NCI-H82 treated with DMSO at 0.1 percent for 48 hours (cell line): ENCODE measurements around the gene APLP1.

Experiments used
- DNase-seq: peaks from one replicate; lab custom pipeline; 2025; ENCODE audit not compliant: unreplicated experiment; lab: John Stamatoyannopoulos, UW

APLP1 gene

DNA sequence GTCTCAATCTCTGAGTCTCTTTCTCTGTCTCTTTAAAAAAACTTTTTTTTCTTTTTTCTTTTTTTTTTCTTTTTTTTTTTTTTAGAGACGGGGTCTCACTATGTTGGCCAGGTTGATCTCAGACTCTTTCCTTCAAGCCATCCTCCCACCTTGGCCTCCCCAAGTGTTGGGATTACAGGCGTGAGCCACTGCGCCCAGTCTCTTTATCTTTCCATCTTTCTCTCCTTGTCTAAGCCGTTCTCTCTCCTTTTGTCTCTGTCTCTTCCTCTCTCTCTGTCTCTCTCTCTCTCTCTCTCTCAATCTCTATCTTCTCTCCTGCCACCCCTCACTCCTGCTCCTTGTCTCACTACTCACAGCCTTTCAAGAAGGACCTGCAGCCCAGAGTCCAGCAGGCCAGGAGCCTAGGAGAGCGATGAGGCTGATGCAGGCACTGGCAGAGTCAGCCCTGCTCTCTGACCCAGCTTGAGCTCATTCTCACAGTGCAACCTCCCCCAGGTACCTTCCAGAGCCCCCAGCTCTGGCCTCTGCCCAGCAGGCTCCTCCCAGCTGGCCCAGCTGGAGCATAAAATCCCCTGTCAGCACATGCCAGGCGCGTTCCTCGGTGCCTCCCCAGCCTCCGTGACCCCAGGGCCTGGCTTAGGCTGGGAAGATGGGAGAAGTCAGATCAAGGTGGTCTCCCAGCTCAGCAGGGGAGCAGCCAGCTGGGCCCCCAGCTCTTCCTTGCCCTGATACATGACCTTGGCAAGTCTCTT, 16.2 kb upstream of the APLP1 start, which contains the start of gene NPHS1:
TSS of gene NPHS1 (minus strand) at position 476 of the 752 bp plus-strand sequence. CDS start 667 bp downstream, outside the sequence.
- peak; percentile 42 for DNase-seq

- no peak for DNase-seq
These were observed 15.2 kb upstream of the APLP1 start for GRCh38 chr19:35853038-35853756.

DNA sequence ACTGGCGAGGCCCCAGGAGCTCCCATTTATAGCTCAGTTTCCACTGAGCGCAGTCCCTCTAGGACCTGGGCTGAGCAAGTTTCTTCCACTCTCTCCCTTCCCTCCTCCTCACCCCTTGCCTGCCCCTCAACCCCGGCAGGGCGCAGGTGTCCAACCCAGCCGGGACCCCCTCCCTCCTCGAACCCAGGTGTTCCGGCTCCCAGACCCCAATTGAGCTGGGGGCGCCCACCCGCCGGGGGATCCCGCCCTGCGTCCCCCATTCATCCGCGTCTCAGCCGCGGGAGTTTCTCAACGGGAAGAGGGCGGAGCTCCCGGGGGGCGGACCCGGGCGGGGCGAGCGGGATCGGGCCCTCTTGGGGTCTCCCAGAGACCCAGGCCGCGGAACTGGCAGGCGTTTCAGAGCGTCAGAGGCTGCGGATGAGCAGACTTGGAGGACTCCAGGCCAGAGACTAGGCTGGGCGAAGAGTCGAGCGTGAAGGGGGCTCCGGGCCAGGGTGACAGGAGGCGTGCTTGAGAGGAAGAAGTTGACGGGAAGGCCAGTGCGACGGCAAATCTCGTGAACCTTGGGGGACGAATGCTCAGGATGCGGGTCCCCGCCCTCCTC, 11.7 kb upstream of the APLP1 start, which contains the start of gene KIRREL2:
TSS of gene KIRREL2 (plus strand) at position 366 of the 604 bp plus-strand sequence. CDS start at position 575, 209 bp downstream.
- peak; percentile 26 for DNase-seq

- DNase-seq = no peak
These were observed 10.1 kb upstream of the APLP1 start for GRCh38 chr19:35858311-35858710.

DNA sequence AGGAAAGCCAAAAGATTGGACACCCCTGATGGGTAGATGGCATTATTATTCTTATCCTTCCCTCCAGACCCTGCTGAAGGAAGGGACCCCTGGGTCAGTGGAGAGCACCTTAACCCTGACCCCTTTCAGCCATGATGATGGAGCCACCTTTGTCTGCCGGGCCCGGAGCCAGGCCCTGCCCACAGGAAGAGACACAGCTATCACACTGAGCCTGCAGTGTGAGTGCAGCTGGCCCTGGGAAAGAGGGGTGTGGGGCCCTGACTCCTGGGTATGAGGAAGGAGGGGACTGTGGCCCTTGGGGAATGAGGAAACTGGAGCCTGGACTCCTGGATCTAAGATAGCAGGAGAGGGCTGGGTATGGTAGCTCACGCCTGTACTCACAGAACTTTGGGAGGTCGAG, 9.0 kb upstream of the APLP1 start:
- DNase-seq = no peak

DNA sequence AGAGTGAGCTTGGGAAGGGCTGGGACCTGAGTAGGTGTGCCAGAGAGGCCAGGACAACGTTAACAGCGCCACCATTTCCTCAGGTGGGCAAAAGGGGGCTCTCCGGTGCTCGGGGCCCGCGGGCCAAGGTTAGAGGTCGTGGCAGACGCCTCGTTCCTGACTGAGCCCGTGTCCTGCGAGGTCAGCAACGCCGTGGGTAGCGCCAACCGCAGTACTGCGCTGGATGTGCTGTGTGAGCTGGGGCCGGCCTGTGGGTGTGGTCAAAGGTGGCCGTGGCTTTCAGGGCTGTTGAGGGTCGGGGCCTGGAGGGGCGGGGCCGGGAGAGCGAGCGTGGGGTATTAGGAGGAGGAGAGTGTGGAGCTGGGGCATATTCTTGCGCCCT, 7.9 kb upstream of the APLP1 start:
- no peak for DNase-seq

DNA sequence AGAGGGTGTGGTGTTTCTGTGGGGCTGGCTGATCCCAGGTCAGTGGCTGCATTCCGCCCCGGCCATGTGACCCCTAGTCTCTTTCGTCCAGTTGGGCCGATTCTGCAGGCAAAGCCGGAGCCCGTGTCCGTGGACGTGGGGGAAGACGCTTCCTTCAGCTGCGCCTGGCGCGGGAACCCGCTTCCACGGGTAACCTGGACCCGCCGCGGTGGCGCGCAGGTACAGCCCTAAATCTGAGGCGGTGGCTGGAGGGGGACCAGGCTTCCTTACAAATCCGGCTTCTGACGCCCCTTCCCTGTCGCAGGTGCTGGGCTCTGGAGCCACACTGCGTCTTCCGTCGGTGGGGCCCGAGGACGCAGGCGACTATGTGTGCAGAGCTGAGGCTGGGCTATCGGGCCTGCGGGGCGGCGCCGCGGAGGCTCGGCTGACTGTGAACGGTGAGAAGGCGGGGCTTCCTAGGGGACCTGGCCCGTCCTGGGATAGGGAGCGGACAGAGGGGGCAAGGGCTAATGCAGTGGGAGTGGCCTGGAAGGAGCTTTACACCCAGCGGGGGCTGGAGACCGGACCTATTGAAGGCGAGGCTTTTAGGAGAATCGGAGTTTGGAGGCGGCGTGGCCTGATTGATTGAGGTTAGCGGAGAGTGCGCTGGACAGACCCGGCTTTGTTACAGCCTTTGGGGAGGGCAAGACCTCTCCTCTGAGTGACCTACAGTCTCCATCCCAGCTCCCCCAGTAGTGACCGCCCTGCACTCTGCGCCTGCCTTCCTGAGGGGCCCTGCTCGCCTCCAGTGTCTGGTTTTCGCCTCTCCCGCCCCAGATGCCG, 7.3 kb upstream of the APLP1 start:
- no peak for DNase-seq

DNA sequence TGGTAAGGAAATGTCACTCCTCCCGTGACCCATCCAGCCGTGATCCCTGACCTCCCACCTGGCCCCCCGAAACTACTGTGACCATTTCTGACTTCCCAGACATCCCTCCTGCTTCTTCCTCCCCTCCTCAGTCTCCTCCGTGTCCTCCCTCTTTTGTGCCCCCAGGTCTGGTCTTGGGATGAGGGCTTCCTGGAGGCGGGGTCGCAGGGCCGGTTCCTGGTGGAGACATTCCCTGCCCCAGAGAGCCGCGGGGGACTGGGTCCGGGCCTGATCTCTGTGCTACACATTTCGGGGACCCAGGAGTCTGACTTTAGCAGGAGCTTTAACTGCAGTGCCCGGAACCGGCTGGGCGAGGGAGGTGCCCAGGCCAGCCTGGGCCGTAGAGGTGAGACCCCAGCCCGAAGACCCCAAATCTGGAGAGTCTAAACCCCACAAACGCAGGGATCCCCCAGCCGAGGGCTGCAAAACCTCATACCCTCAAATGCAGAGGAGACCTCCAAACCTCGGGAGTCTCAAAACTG, 6.7 kb upstream of the APLP1 start:
- no peak for DNase-seq

GRCh38 chr19:35862528-35862927, 5.8 kb upstream of the APLP1 start:
- DNase-seq = no peak

DNA sequence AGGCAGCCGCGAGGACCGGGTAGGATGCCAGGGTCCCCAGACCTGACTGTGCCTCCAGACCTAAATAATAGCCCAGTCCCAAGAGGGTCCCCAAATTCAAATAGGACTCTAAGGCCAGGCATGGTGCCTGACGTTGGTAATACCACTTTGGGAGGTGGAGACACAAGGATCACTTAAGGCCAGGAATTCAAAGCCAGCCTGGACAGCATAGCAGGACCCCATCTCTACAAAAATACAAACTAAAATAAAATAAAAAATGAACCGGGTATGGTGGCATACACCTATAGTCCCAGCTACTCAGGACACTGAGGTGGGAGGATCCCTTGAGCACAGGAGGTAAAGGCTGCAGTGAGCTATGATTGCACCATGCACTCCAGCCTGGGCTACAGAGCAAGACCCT, 5.4 kb upstream of the APLP1 start:
- no peak for DNase-seq

GRCh38 chr19:35868823-35869326, 501 bp downstream of the APLP1 start:
- no peak for DNase-seq

DNA sequence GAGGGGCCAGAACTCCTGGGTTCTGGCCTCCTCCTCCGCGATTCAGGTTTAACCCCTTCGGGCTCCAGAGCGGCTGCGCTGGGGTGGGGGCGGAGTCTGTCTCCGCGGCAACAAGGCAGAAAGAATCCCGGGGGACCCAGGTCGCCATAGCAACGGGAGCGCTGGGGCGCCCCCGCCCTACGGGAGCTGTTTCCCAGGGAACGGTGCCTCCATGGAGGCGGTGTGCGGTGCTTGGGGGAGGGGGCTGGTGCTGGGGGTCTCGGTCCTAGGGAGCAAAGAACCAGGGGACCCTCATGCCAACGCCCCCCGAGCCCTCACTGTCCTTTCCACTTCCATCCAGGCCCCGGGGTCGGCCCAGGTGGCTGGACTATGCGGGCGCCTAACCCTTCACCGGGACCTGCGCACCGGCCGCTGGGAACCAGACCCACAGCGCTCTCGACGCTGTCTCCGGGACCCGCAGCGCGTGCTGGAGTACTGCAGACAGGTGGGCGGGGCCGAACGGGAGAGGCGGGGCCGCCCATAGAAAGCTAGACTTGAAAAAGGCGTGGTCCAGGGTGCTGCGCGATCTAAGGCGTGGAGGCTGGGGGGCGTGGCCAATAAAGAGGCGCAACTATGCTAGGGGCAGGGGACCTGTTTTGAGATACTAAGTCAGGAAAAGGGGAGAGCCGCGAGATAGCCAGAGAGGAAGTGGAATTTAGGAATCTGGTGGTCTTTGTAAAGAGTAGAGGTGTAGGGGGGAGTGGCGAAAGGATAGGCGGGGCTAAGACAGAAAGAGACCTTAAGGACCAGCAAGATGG, 1.2 kb downstream of the APLP1 start:
- DNase-seq = peak; percentile 95

GRCh38 chr19:35870124-35870736, 1.9 kb downstream of the APLP1 start:
- DNase-seq = peak; percentile 95

DNA sequence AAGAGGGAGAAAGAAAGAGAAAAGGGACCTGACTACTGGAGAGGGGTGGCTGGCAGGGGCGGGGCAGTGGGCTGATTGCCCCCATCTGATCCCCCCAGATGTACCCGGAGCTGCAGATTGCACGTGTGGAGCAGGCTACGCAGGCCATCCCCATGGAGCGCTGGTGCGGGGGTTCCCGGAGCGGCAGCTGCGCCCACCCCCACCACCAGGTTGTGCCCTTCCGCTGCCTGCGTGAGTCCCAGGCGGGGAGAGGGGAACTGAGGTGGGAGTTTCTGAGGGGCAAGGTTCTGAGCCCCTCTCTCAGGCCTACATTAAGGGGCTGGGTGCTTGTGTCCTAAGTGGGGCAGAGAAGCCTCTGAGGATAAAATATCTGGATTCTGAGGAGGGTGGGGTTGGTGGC, 2.4 kb downstream of the APLP1 start:
- DNase-seq = no peak

DNA sequence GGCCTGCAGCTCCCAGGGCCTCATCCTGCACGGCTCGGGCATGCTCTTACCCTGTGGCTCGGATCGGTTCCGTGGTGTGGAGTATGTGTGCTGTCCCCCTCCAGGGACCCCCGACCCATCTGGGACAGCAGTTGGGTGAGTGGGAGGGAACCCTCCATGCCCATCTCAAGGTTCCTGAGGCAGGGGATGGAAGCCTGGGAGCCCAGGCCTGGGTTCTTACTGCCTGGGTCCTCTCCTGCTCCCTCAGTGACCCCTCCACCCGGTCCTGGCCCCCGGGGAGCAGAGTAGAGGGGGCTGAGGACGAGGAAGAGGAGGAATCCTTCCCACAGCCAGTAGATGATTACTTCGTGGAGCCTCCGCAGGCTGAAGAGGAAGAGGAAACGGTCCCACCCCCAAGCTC, 3.2 kb downstream of the APLP1 start:
- DNase-seq = no peak

- no peak for DNase-seq
These were observed 3.8 kb downstream of the APLP1 start for GRCh38 chr19:35872180-35872579.

- DNase-seq = no peak
These were observed 6.1 kb downstream of the APLP1 start for GRCh38 chr19:35874392-35874930.

GRCh38 chr19:35879068-35879467, 10.7 kb downstream of the APLP1 start:
- no peak for DNase-seq

GRCh38 chr19:35879770-35880317, 11.5 kb downstream of the APLP1 start:
- DNase-seq = peak; percentile 57
